ENCODE measurements around the gene ELF2. TPM values are rescaled to one million over a fixed set of nuclear protein-coding genes. Genes with fewer than 3 reads are reported as not detected.

Gene ELF2
- total and polyA plus RNA-seq, 2 experiments from 2014 or later: 33.1 to 46.9 TPM

DNA sequence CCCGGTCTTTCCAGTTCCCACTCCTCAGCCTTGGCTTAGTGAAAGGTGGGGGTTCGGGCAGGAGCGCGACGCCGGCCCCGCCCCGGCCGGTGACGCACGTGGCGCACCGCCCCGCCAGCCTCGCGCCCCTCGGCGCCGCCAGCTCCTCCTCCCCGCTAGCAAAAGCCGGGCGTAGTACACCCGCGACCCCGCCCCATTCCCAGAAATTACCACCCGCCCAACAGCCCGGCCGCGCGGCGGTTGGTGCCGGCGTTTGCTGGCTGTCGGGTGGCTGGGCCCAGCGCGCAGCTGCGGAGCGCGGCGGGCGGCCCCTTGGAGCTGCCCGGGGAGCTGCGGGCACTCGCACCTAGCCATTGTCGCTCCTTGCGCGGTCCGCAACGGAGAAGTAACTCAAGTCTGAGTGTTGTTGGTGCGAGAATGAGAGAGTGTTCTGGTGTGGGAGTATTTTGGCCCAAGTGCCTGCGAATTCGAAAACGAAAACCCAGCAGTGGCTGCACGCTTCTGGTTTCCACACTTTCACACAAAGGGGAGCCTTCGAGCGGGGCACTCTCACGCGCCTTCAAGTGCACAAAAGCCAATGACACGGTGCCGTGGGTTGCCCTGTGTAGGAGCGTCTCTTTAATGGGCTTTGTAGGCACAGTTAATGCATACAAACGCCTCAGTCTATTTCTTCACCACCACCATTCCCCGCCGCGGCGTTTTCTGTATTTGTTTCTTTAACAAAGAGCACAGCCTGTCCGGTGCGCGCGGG is 1.0 kb upstream of the ELF2 start:
- peak overlapping the region; percentile 95 for H3K4me2 ChIP-seq
- H3K27me3 ChIP-seq: no peaks in the 10 kb centered on the region
- H3K36me3 ChIP-seq (replicated peaks; ENCODE audit: insufficient read depth, low read depth): no peaks in the 10 kb centered on the region
- peak overlapping the region; percentile 80 for H3K4me3 ChIP-seq
- under 1% methylated on average over 65 of the region's 70 CpGs for WGBS (ENCODE audit: low lambda C conversion rate, missing lambda C conversion rate)
- H3K4me1 ChIP-seq (ENCODE audit: insufficient read depth): peaks cover 11% of the 10 kb centered on the region
- H3K9me3 ChIP-seq (ENCODE audit: low read depth): no peaks in the 10 kb centered on the region
- TF ChIP-seq EZH2phosphoT487 (IDR thresholded peaks at IDR 0.05; ENCODE audit: low read depth, severe bottlenecking, unreplicated experiment) (no peak), EZH2 (IDR thresholded peaks at IDR 0.05; ENCODE audit: borderline replicate concordance) (no peak)
- TF ChIP-seq, protein P1, sequence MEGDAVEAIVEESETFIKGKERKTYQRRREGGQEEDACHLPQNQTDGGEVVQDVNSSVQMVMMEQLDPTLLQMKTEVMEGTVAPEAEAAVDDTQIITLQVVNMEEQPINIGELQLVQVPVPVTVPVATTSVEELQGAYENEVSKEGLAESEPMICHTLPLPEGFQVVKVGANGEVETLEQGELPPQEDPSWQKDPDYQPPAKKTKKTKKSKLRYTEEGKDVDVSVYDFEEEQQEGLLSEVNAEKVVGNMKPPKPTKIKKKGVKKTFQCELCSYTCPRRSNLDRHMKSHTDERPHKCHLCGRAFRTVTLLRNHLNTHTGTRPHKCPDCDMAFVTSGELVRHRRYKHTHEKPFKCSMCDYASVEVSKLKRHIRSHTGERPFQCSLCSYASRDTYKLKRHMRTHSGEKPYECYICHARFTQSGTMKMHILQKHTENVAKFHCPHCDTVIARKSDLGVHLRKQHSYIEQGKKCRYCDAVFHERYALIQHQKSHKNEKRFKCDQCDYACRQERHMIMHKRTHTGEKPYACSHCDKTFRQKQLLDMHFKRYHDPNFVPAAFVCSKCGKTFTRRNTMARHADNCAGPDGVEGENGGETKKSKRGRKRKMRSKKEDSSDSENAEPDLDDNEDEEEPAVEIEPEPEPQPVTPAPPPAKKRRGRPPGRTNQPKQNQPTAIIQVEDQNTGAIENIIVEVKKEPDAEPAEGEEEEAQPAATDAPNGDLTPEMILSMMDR (IDR thresholded peaks at IDR 0.05; ENCODE audit: poor library complexity): no peak
- peak; percentile 98 for DNase-seq (ENCODE audit: low spot score)
- H3K9me2 ChIP-seq (replicated peaks; ENCODE audit: insufficient read depth): no peaks in the 10 kb centered on the region
- peak overlapping the region; percentile 100 for H3K27ac ChIP-seq
- H2AFZ ChIP-seq: peak overlapping the region; percentile 92
- peaks cover 30% of the 10 kb centered on the region for H3K79me2 ChIP-seq
- peaks cover 19% of the 10 kb centered on the region for H4K20me1 ChIP-seq (ENCODE audit: insufficient read depth, poor library complexity, severe bottlenecking)

DNA sequence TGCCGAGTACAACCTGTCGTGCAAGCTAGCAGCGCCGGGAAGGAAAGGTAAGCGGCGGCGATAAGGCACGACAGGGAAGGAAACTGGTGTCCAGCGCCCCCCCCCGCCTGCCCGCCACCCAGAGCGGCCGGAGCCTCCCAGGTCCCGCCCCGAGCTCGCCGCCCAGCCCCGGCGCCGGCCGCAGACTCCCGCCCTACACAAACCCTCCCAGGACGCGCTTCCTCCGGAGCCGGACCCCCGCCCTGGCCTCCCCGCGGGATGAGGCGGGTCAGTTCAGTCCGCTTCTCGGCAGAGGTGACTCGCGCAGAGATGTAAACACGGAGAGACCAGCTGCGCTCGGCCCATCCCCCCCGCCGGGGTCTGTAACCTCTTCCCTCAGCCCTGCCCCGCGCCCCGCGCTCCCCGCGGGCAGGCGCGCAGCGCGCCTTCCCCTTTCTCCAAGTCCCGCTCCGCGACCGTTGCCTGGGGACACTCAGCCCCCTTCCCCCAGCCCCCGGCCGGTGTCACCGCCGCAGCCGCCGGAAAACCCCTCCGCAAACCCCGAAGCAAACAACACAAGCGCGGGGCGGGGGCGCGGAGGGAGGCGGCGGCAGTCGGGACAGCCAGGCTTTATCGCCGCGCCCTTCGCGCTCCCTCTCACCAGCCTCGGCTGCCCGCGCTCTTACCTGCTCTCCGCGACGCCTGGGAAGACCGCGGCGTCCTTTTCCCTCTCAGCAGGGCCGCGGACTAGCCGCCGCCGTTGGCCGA is 543 bp downstream of the ELF2 start:
- WGBS (ENCODE audit: low lambda C conversion rate, missing lambda C conversion rate): under 1% methylated on average over 37 of the region's 89 CpGs
- H4K20me1 ChIP-seq (ENCODE audit: insufficient read depth, poor library complexity, severe bottlenecking): peaks cover 22% of the 10 kb centered on the region
- H3K4me2 ChIP-seq: peak overlapping the region; percentile 95
- no peaks in the 10 kb centered on the region for H3K9me3 ChIP-seq (ENCODE audit: low read depth)
- peak overlapping the region; percentile 99 for H3K4me3 ChIP-seq
- H3K4me1 ChIP-seq (ENCODE audit: insufficient read depth): peaks cover 11% of the 10 kb centered on the region
- no peaks in the 10 kb centered on the region for H3K36me3 ChIP-seq (replicated peaks; ENCODE audit: insufficient read depth, low read depth)
- H2AFZ ChIP-seq: peak overlapping the region; percentile 97
- H3K79me2 ChIP-seq: peaks cover 46% of the 10 kb centered on the region
- no peak for TF ChIP-seq EZH2 (IDR thresholded peaks at IDR 0.05; ENCODE audit: borderline replicate concordance)
- TF ChIP-seq, protein P1 (IDR thresholded peaks at IDR 0.05; ENCODE audit: poor library complexity): no peak
- no peak for TF ChIP-seq EZH2phosphoT487 (IDR thresholded peaks at IDR 0.05; ENCODE audit: low read depth, severe bottlenecking, unreplicated experiment)
- H3K27ac ChIP-seq: peak overlapping the region; percentile 100
- H3K9me2 ChIP-seq (replicated peaks; ENCODE audit: insufficient read depth): no peaks in the 10 kb centered on the region
- peak; percentile 91 for DNase-seq (ENCODE audit: low spot score)
- H3K27me3 ChIP-seq: no peaks in the 10 kb centered on the region

DNA sequence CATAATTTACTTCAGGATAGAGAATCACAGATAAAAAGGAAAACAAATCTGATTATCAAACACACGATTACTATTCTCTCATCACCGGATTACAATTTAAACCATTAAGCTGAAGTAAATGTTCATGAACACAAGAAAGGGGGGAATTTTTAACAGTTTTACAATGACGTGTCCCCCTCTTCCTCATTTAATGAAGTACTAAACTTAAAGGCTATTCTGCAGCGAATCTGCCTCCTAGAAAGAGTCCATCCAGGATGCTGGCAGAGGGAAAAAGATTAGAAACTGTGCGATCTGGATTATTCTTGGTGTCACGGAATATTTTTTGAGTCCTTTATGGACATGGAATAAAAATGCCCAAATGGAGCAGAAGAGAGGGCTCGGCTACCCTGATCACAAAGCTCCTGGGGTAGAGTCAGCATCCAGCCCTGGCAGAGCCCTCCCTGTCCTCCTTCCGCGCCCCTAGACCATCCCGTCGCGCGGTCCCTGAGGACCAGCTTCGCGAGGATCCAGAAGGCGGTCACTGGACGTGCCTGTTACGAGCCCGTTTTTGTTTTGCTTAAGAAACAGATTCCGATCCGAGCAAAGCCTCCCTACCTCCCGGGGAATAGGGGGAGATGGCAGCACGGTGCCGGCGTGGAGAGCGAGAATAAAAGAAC is 1.2 kb downstream of the ELF2 start:
- peak overlapping the region; percentile 99 for H3K4me3 ChIP-seq
- TF ChIP-seq, protein P1 (IDR thresholded peaks at IDR 0.05; ENCODE audit: poor library complexity): no peak
- TF ChIP-seq EZH2phosphoT487 (IDR thresholded peaks at IDR 0.05; ENCODE audit: low read depth, severe bottlenecking, unreplicated experiment) (no peak), EZH2 (IDR thresholded peaks at IDR 0.05; ENCODE audit: borderline replicate concordance) (no peak)
- no peaks in the 10 kb centered on the region for H3K9me3 ChIP-seq (ENCODE audit: low read depth)
- no peaks in the 10 kb centered on the region for H3K9me2 ChIP-seq (replicated peaks; ENCODE audit: insufficient read depth)
- peak overlapping the region; percentile 95 for H3K4me2 ChIP-seq
- DNase-seq (ENCODE audit: low spot score): no peak
- 2% methylated on average over 26 of the region's 26 CpGs for WGBS (ENCODE audit: low lambda C conversion rate, missing lambda C conversion rate)
- H2AFZ ChIP-seq: peak overlapping the region; percentile 97
- peaks cover 53% of the 10 kb centered on the region for H3K79me2 ChIP-seq
- peak overlapping the region; percentile 100 for H3K27ac ChIP-seq
- H3K36me3 ChIP-seq (replicated peaks; ENCODE audit: insufficient read depth, low read depth): no peaks in the 10 kb centered on the region
- peaks cover 24% of the 10 kb centered on the region for H4K20me1 ChIP-seq (ENCODE audit: insufficient read depth, poor library complexity, severe bottlenecking)
- no peaks in the 10 kb centered on the region for H3K27me3 ChIP-seq
- H3K4me1 ChIP-seq (ENCODE audit: insufficient read depth): peaks cover 11% of the 10 kb centered on the region

All from hepatocyte (in vitro differentiated cells).